Measurements from ENCODE around the gene OR1C1. TPM values are rescaled to one million over a fixed set of nuclear protein-coding genes. Genes with fewer than 3 reads are reported as not detected.
"Not testable (repeated sequence)": the region's sequence is repeated elsewhere in the genome, so short reads cannot be mapped to it uniquely, and the experiment has no call there.

OR1C1 gene
- total RNA-seq, 1 donor from 2014 or later, result not detected

- H3K36me3 Mint-ChIP-seq (ENCODE audit: low read depth), result no peaks in the 10 kb centered on the region
- DNase-seq (ENCODE audit: low read depth, low spot score), result no peak
- peaks cover 9% of the 10 kb centered on the region for H3K9me3 Mint-ChIP-seq
- no peak for TF ChIP-seq CTCF (conservative IDR thresholded peaks at IDR 0.05)
- H3K27me3 Mint-ChIP-seq (ENCODE audit: low read depth), result no peaks in the 10 kb centered on the region
- no peak overlapping the region for H3K27ac Mint-ChIP-seq (ENCODE audit: unreplicated experiment)
- no peak overlapping the region for H3K4me3 Mint-ChIP-seq
- H3K4me1 Mint-ChIP-seq, result no peaks in the 10 kb centered on the region
These were observed 12.7 kb downstream of the OR1C1 start for GRCh38 chr1:247747616-247748015.

- no peak for TF ChIP-seq CTCF (conservative IDR thresholded peaks at IDR 0.05)
- Mint-ChIP-seq H3K36me3 (ENCODE audit: low read depth) (no peaks in the 10 kb centered on the region), H3K4me3 (no peak overlapping the region), H3K27me3 (ENCODE audit: low read depth) (no peaks in the 10 kb centered on the region), H3K9me3 (peaks cover 9% of the 10 kb centered on the region), H3K27ac (ENCODE audit: unreplicated experiment) (no peak overlapping the region), H3K4me1 (no peaks in the 10 kb centered on the region)
- no peak for DNase-seq (ENCODE audit: low read depth, low spot score)
These were observed 13.9 kb downstream of the OR1C1 start for GRCh38 chr1:247746391-247746935.

GRCh38 chr1:247742215-247742760 is 18.1 kb downstream of the OR1C1 start:
- not testable (repeated sequence) for H3K4me3 Mint-ChIP-seq; H3K27me3 Mint-ChIP-seq (ENCODE audit: low read depth); H3K9me3 Mint-ChIP-seq; H3K4me1 Mint-ChIP-seq; DNase-seq (ENCODE audit: low read depth, low spot score); H3K36me3 Mint-ChIP-seq (ENCODE audit: low read depth); H3K27ac Mint-ChIP-seq (ENCODE audit: unreplicated experiment)

- no peak overlapping the region for H3K4me3 Mint-ChIP-seq
- H3K27me3 Mint-ChIP-seq (ENCODE audit: low read depth), result no peaks in the 10 kb centered on the region
- no peaks in the 10 kb centered on the region for H3K4me1 Mint-ChIP-seq
- DNase-seq (ENCODE audit: low read depth, low spot score), result no peak
- H3K36me3 Mint-ChIP-seq (ENCODE audit: low read depth), result no peaks in the 10 kb centered on the region
- H3K27ac Mint-ChIP-seq (ENCODE audit: unreplicated experiment), result no peak overlapping the region
- no peak for TF ChIP-seq CTCF (conservative IDR thresholded peaks at IDR 0.05)
- peaks cover 2% of the 10 kb centered on the region for H3K9me3 Mint-ChIP-seq
These were observed 18.6 kb downstream of the OR1C1 start for GRCh38 chr1:247741756-247742155.

DNA sequence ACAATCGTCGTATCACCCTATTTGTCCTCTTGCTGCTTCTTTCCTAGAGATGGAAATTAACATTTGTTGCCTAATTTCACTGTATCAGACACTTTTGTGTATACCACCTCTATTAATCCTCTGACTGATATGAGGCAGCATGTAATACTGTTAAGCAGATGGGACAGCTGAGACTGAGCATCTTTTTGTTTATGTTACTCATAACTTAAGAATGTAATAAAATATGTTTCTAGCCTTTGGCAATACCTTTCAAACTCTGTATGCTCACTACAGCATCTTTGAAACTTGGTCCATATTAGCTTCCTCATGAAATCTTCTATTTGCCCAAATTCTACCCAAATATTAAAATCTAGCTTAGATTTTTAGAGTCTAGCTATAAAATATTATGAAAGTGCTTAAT is 19.6 kb downstream of the OR1C1 start:
- H3K27ac Mint-ChIP-seq (ENCODE audit: unreplicated experiment), result no peak overlapping the region
- no peak overlapping the region for H3K4me3 Mint-ChIP-seq
- no peaks in the 10 kb centered on the region for H3K36me3 Mint-ChIP-seq (ENCODE audit: low read depth)
- no peaks in the 10 kb centered on the region for H3K4me1 Mint-ChIP-seq
- H3K27me3 Mint-ChIP-seq (ENCODE audit: low read depth), result no peaks in the 10 kb centered on the region
- DNase-seq (ENCODE audit: low read depth, low spot score), result no peak
- no peaks in the 10 kb centered on the region for H3K9me3 Mint-ChIP-seq
- TF ChIP-seq CTCF (conservative IDR thresholded peaks at IDR 0.05), result no peak

DNA sequence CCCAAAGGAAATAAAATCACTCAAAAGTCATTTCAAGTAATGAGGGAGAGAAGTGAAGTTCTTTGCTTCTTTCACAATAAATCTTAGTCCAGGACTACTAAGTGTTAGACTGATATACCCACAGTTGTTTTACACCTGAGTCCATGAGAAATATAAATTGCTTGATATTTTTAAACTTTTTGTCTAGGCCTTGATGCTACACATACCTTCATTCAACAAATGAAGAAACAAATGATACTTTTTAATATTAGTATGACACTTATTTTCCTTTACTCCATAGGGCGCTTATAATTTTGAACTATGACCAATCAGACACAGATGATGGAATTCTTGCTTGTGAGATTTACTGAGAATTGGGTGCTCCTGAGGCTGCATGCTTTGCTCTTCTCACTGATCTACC is 22.0 kb downstream of the OR1C1 start, which contains the start of gene OR14K1:
TSS of gene OR14K1 (plus strand) at position 301 of the 400 bp plus-strand sequence. CDS start at position 301, 0 bp downstream.
- Mint-ChIP-seq H3K9me3 (peaks cover 2% of the 10 kb centered on the region), H3K4me3 (no peak within 1 kb of the TSS), H3K27ac (ENCODE audit: unreplicated experiment) (no peak within 1 kb of the TSS), H3K36me3 (ENCODE audit: low read depth) (no peaks in the 10 kb centered on the region), H3K27me3 (ENCODE audit: low read depth) (no peaks in the 10 kb centered on the region), H3K4me1 (no peaks in the 10 kb centered on the region)
- DNase-seq (ENCODE audit: low read depth, low spot score), result no peak
- no peak for TF ChIP-seq CTCF (conservative IDR thresholded peaks at IDR 0.05)
